GM23338 (cell line): ENCODE data around the gene MXRA7. TPM values are rescaled to one million over a fixed set of nuclear protein-coding genes. Genes with fewer than 3 reads are reported as not detected.

Experiments
- ATAC-seq: fragments of 200-7000 bp; cut with Tn5 transposase; 3 replicates; pipeline ENCODE4 v1.9.1; 2020
- DNase-seq: peaks from one replicate; pipeline ENCODE4 v3.0.0-alpha.2; 2015; ENCODE audit warnings: low spot score
- H2AFZ ChIP-seq: fragments of 200-600 bp; sonication (generic); 2 replicates; pipeline ENCODE4 v1.8.0; 2016; ENCODE audit warnings: antibody characterized with exemption, mild to moderate bottlenecking, moderate library complexity
- H3F3A ChIP-seq: fragments of 200-600 bp; sonication (generic); replicated peaks from 2 replicates; pipeline ENCODE4 v1.8.0; 2017; ENCODE audit warnings: antibody characterized with exemption, mixed run types, low read depth
- H3K27ac ChIP-seq: fragments of 200-600 bp; sonication (generic); 2 replicates; pipeline ENCODE4 v1.6.1; 2016; ENCODE audit warnings: low read depth
- H3K27me3 ChIP-seq: fragments of 200-600 bp; sonication (generic); 2 replicates; pipeline ENCODE4 v1.8.0; 2016; ENCODE audit warnings: mild to moderate bottlenecking, mixed run types, moderate library complexity; ENCODE audit not compliant: insufficient read depth
- H3K36me3 ChIP-seq: fragments of 200-600 bp; sonication (generic); 2 replicates; pipeline ENCODE4 v1.8.0; 2016; ENCODE audit warnings: mild to moderate bottlenecking; ENCODE audit not compliant: insufficient read depth
- H3K4me1 ChIP-seq: fragments of 200-600 bp; sonication (generic); 2 replicates; pipeline ENCODE4 v1.8.0; 2016; ENCODE audit warnings: mild to moderate bottlenecking, moderate library complexity; ENCODE audit not compliant: insufficient read depth
- H3K4me2 ChIP-seq: fragments of 200-600 bp; sonication (generic); 2 replicates; pipeline ENCODE4 v1.7.1; 2017; ENCODE audit warnings: mixed run types
- H3K4me3 ChIP-seq: fragments of 200-600 bp; sonication (generic); 2 replicates; pipeline ENCODE4 v1.6.1; 2016; ENCODE audit warnings: mixed run types
- H3K79me2 ChIP-seq: fragments of 200-600 bp; sonication (generic); replicated peaks from 2 replicates; pipeline ENCODE4 v1.8.0; 2017; ENCODE audit warnings: mild to moderate bottlenecking; ENCODE audit not compliant: insufficient read depth
- H3K9me2 ChIP-seq: fragments of 200-600 bp; sonication (generic); 2 replicates; pipeline ENCODE4 v1.8.0; 2017; ENCODE audit not compliant: insufficient read depth
- H4K20me1 ChIP-seq: fragments of 200-600 bp; sonication (generic); replicated peaks from 2 replicates; pipeline ENCODE4 v1.8.0; 2017; ENCODE audit warnings: mild to moderate bottlenecking; ENCODE audit not compliant: insufficient read depth
- H3K27ac Mint-ChIP-seq: 2 replicates; pipeline ENCODE4 v1.8.0; 2020; ENCODE audit warnings: inconsistent platforms, mild to moderate bottlenecking, moderate library complexity, mixed read lengths
- H3K27me3 Mint-ChIP-seq: 3 replicates; pipeline ENCODE4 v1.8.0; 2022; ENCODE audit warnings: low read depth, mild to moderate bottlenecking, moderate library complexity, mixed read lengths, inconsistent platforms; ENCODE audit not compliant: insufficient read depth, poor library complexity
- H3K36me3 Mint-ChIP-seq: 3 replicates; pipeline ENCODE4 v1.8.0; 2021; ENCODE audit warnings: low read depth, mild to moderate bottlenecking, inconsistent platforms, moderate library complexity, mixed read lengths
- H3K4me1 Mint-ChIP-seq: 3 replicates; pipeline ENCODE4 v1.8.0; 2020; ENCODE audit warnings: mild to moderate bottlenecking, inconsistent platforms, mixed read lengths
- H3K4me3 Mint-ChIP-seq: 3 replicates; pipeline ENCODE4 v1.8.0; 2021; ENCODE audit warnings: moderate library complexity, mild to moderate bottlenecking, inconsistent platforms, mixed read lengths
- H3K9me3 Mint-ChIP-seq: 3 replicates; pipeline ENCODE4 v1.8.0; 2020; ENCODE audit warnings: moderate library complexity, mild to moderate bottlenecking, inconsistent platforms, mixed read lengths
- CREB1 ChIP-seq: fragments of 250-450 bp; sonication (Bioruptor Pico); IDR thresholded peaks from 2 replicates; pipeline ENCODE4 v1.5.0; 2020; ENCODE audit warnings: low read depth, mild to moderate bottlenecking, moderate library complexity
- ETS1 ChIP-seq: IDR thresholded peaks from 2 replicates; pipeline ENCODE4 v1.6.1; 2016; ENCODE audit warnings: antibody characterized with exemption
- EZH2 ChIP-seq: fragments of 200-600 bp; sonication (generic); IDR thresholded peaks from one replicate; pipeline ENCODE4 v1.8.0; 2017; ENCODE audit warnings: antibody characterized with exemption, mild to moderate bottlenecking, low read depth; ENCODE audit not compliant: unreplicated experiment
- EZH2phosphoT487 ChIP-seq: fragments of 200-600 bp; sonication (generic); IDR thresholded peaks from one replicate; pipeline ENCODE4 v1.8.1; 2018; ENCODE audit warnings: antibody characterized with exemption; ENCODE audit not compliant: unreplicated experiment
- JUNB ChIP-seq: IDR thresholded peaks from one replicate; pipeline ENCODE4 v1.6.1; 2016; ENCODE audit warnings: antibody characterized with exemption; ENCODE audit not compliant: unreplicated experiment
- NANOG ChIP-seq: IDR thresholded peaks from 2 replicates; pipeline ENCODE4 v1.6.1; 2016; ENCODE audit warnings: antibody characterized with exemption, borderline replicate concordance
- POLR2AphosphoS5 ChIP-seq: IDR thresholded peaks from 2 replicates; pipeline ENCODE4 v1.6.1; 2016; ENCODE audit warnings: antibody characterized with exemption, low read depth
- REST ChIP-seq: IDR thresholded peaks from one replicate; pipeline ENCODE4 v1.6.1; 2018; ENCODE audit warnings: antibody characterized with exemption; ENCODE audit not compliant: unreplicated experiment
- STAT1 ChIP-seq: IDR thresholded peaks from one replicate; pipeline ENCODE4 v1.6.1; 2016; ENCODE audit warnings: antibody characterized with exemption; ENCODE audit not compliant: unreplicated experiment
- ZNF114 ChIP-seq: fragments of 250-450 bp; sonication (Bioruptor Pico); IDR thresholded peaks from 2 replicates; pipeline ENCODE4 v1.5.0; 2020; ENCODE audit warnings: mild to moderate bottlenecking, moderate library complexity
- ZNF331 ChIP-seq: fragments of 250-450 bp; sonication (Bioruptor Pico); IDR thresholded peaks from 2 replicates; pipeline ENCODE4 v1.5.0; 2020; ENCODE audit warnings: low read depth, mild to moderate bottlenecking, moderate library complexity
- polyA plus RNA-seq: library from polyadenylated mRNA; unstranded; fragments of >200 nt; fragmentation: Nextera tagmentation; extraction: Ambion mirVana; gene quantifications from 2 replicates; pipeline ENCODE4 v1.2.1, GENCODE V29; 2016
- total RNA-seq: library from RNA; depleted of rRNA; stranded (reverse); fragments of >200 nt; shearing (Covaris generic); gene quantifications from 2 replicates; pipeline ENCODE4 v1.2.3, GENCODE V29; 2014
- TF ChIP-seq, protein P1 (sequence below): fragments of 250-450 bp; sonication (Bioruptor Pico); IDR thresholded peaks from 2 replicates; pipeline ENCODE4 v1.5.0; 2020; ENCODE audit warnings: mild to moderate bottlenecking, moderate library complexity

MXRA7 gene
- total and polyA plus RNA-seq, 2 experiments from 2014 or later = 12.1 to 46.6 TPM

DNA sequence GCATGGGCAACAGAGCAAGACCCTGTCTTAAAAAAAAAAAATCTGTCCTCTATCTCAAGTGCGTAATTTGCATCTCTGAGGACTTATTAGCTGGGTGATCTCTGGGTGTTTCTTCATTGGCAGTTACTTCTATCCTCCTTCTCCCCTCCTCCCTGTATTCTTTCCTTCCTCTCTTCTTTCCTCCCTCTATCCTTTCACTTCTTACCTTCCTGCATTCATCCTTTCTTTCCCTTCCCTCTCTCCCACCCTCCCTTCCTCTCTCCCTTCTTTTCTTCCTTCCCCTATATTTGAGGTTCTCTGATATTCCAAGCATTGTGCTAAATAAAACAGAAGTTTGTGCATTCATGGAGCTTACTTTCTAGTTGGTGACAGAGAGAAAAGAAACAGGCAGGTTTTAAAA is 37.9 kb upstream of the MXRA7 start:
- Mint-ChIP-seq H3K27me3 (peaks cover 3% of the 10 kb centered on the region), H3K9me3 (no peaks in the 10 kb centered on the region; the same call in 2 of the 3 replicates), H3K36me3 (peaks cover 34% of the 10 kb centered on the region), H3K4me1 (no peaks in the 10 kb centered on the region), H3K4me3 (no peak overlapping the region), H3K27ac (no peak overlapping the region)
- no peak overlapping the region for H2AFZ ChIP-seq
- DNase-seq (no peak), ATAC-seq (no peak)
- no peaks in the 10 kb centered on the region for H3K27me3 ChIP-seq
- no peak for TF ChIP-seq EZH2phosphoT487
- no peak for TF ChIP-seq NANOG
- TF ChIP-seq ZNF331 (CRISPR knock-in tag) = no peak
- TF ChIP-seq, protein P1, sequence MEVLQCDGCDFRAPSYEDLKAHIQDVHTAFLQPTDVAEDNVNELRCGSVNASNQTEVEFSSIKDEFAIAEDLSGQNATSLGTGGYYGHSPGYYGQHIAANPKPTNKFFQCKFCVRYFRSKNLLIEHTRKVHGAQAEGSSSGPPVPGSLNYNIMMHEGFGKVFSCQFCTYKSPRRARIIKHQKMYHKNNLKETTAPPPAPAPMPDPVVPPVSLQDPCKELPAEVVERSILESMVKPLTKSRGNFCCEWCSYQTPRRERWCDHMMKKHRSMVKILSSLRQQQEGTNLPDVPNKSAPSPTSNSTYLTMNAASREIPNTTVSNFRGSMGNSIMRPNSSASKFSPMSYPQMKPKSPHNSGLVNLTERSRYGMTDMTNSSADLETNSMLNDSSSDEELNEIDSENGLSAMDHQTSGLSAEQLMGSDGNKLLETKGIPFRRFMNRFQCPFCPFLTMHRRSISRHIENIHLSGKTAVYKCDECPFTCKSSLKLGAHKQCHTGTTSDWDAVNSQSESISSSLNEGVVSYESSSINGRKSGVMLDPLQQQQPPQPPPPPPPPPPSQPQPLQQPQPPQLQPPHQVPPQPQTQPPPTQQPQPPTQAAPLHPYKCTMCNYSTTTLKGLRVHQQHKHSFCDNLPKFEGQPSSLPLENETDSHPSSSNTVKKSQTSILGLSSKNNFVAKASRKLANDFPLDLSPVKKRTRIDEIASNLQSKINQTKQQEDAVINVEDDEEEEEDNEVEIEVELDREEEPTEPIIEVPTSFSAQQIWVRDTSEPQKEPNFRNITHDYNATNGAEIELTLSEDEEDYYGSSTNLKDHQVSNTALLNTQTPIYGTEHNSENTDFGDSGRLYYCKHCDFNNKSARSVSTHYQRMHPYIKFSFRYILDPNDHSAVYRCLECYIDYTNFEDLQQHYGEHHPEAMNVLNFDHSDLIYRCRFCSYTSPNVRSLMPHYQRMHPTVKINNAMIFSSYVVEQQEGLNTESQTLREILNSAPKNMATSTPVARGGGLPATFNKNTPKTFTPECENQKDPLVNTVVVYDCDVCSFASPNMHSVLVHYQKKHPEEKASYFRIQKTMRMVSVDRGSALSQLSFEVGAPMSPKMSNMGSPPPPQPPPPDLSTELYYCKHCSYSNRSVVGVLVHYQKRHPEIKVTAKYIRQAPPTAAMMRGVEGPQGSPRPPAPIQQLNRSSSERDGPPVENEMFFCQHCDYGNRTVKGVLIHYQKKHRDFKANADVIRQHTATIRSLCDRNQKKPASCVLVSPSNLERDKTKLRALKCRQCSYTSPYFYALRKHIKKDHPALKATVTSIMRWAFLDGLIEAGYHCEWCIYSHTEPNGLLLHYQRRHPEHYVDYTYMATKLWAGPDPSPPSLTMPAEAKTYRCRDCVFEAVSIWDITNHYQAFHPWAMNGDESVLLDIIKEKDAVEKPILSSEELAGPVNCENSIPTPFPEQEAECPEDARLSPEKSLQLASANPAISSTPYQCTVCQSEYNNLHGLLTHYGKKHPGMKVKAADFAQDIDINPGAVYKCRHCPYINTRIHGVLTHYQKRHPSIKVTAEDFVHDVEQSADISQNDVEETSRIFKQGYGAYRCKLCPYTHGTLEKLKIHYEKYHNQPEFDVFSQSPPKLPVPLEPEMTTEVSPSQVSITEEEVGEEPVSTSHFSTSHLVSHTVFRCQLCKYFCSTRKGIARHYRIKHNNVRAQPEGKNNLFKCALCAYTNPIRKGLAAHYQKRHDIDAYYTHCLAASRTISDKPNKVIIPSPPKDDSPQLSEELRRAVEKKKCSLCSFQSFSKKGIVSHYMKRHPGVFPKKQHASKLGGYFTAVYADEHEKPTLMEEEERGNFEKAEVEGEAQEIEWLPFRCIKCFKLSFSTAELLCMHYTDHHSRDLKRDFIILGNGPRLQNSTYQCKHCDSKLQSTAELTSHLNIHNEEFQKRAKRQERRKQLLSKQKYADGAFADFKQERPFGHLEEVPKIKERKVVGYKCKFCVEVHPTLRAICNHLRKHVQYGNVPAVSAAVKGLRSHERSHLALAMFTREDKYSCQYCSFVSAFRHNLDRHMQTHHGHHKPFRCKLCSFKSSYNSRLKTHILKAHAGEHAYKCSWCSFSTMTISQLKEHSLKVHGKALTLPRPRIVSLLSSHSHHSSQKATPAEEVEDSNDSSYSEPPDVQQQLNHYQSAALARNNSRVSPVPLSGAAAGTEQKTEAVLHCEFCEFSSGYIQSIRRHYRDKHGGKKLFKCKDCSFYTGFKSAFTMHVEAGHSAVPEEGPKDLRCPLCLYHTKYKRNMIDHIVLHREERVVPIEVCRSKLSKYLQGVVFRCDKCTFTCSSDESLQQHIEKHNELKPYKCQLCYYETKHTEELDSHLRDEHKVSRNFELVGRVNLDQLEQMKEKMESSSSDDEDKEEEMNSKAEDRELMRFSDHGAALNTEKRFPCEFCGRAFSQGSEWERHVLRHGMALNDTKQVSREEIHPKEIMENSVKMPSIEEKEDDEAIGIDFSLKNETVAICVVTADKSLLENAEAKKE (CRISPR knock-in tag) = no peak
- TF ChIP-seq JUNB = no peak
- no peak for TF ChIP-seq CREB1 (CRISPR knock-in tag)
- TF ChIP-seq POLR2AphosphoS5 = no peak
- no peak for TF ChIP-seq ZNF114 (CRISPR knock-in tag)
- TF ChIP-seq ETS1 = no peak
- TF ChIP-seq STAT1 = no peak
- no peak for TF ChIP-seq EZH2
- no peak for TF ChIP-seq REST
- H3K4me1 ChIP-seq = no peaks in the 10 kb centered on the region
- no peak overlapping the region for H3K4me2 ChIP-seq
- H3F3A ChIP-seq = no peaks in the 10 kb centered on the region
- no peak overlapping the region for H3K4me3 ChIP-seq
- 0 out of 2 replicates have a peak, but pooled peaks cover 5% of the 10 kb centered on the region for H3K36me3 ChIP-seq
- H3K79me2 ChIP-seq = no peaks in the 10 kb centered on the region
- no peaks in the 10 kb centered on the region for H4K20me1 ChIP-seq
- no peaks in the 10 kb centered on the region for H3K9me2 ChIP-seq
- H3K27ac ChIP-seq = no peak overlapping the region
